Stimulated activated CD4-positive, alpha-beta T cell treated with anti-CD3 and anti-CD28 coated beads, Interleukin-15, amount 100 ng/mL, for 24 hours (primary cell): ENCODE data around the gene CYP4F2.
A peak's percentile ranks its signal among the peaks of the same experiment; 100 is the strongest.
"Not testable (repeated sequence)": the region's sequence is repeated elsewhere in the genome, so short reads cannot be mapped to it uniquely, and the experiment has no call there.

Experiments used
- DNase-seq: peaks from one replicate; pipeline ENCODE4 v3.0.0-alpha.2; 2020

The CYP4F2 gene

GRCh38 chr19:15843203-15843893 lies 54.5 kb downstream of the CYP4F2 start:
- no peak for DNase-seq

GRCh38 chr19:15841875-15842569 lies 55.9 kb downstream of the CYP4F2 start:
- peak; percentile 19 for DNase-seq

- no peak for DNase-seq
These were observed 57.0 kb downstream of the CYP4F2 start for GRCh38 chr19:15840833-15841232.

- not testable (repeated sequence) for DNase-seq
These were observed 58.0 kb downstream of the CYP4F2 start for GRCh38 chr19:15839888-15840287.

- no peak for DNase-seq
These were observed 59.5 kb downstream of the CYP4F2 start for GRCh38 chr19:15838351-15838750.

GRCh38 chr19:15837221-15837731 lies 60.6 kb downstream of the CYP4F2 start:
- DNase-seq = no peak

GRCh38 chr19:15836330-15837220 lies 61.3 kb downstream of the CYP4F2 start:
- DNase-seq = peak; percentile 98

- DNase-seq = peak; percentile 45
These were observed 62.1 kb downstream of the CYP4F2 start for GRCh38 chr19:15835565-15836329.

GRCh38 chr19:15834232-15834631 lies 63.6 kb downstream of the CYP4F2 start:
- not testable (repeated sequence) for DNase-seq

- no peak for DNase-seq
These were observed 66.2 kb downstream of the CYP4F2 start for GRCh38 chr19:15831626-15832025.

GRCh38 chr19:15829786-15830185 lies 68.1 kb downstream of the CYP4F2 start:
- no peak for DNase-seq

- no peak for DNase-seq
These were observed 68.6 kb downstream of the CYP4F2 start for GRCh38 chr19:15829306-15829698.

GRCh38 chr19:15828611-15829305 lies 69.1 kb downstream of the CYP4F2 start:
- not testable (repeated sequence) for DNase-seq

- DNase-seq = no peak
These were observed 69.7 kb downstream of the CYP4F2 start for GRCh38 chr19:15828121-15828610.
